Measurements from ENCODE around the gene TBCB. TPM values are rescaled to one million over a fixed set of nuclear protein-coding genes. Genes with fewer than 3 reads are reported as not detected.
A peak's percentile ranks its signal among the peaks of the same experiment; 100 is the strongest.
"Not testable (repeated sequence)": the region's sequence is repeated elsewhere in the genome, so short reads cannot be mapped to it uniquely, and the experiment has no call there.

Gene TBCB
- total RNA-seq, 2 donors from 2014 or later, result 119 to 212 TPM

GRCh38 chr19:36128392-36128736, 13.1 kb downstream of the TBCB start:
- H3K9me3 ChIP-seq, result no peaks in the 10 kb centered on the region
- peak overlapping the region; percentile 30 to 35 for H3K4me3 ChIP-seq
- 15% methylated on average over 10 of the region's 10 CpGs for WGBS
- no peaks in the 10 kb centered on the region for H3K36me3 ChIP-seq
- H3K4me1 ChIP-seq (replicated peaks), result no peaks in the 10 kb centered on the region
- H3K27me3 ChIP-seq (replicated peaks; ENCODE audit: insufficient read depth), result no peaks in the 10 kb centered on the region
- peak overlapping the region; percentile 80 to 84 for H3K27ac ChIP-seq
- intact Hi-C loops (cut with DNase I), result no loop called here
- no peak for TF ChIP-seq POLR2A (IDR thresholded peaks at IDR 0.05)
- TF ChIP-seq POLR2AphosphoS5 (IDR thresholded peaks at IDR 0.05), result no peak
- TF ChIP-seq CTCF (IDR thresholded peaks at IDR 0.05), result no peak
- no peak for DNase-seq (ENCODE audit: low spot score)

GRCh38 chr19:36131221-36131620, 16.0 kb downstream of the TBCB start:
- H3K4me3 ChIP-seq; H3K4me1 ChIP-seq (replicated peaks); H3K27ac ChIP-seq; H3K27me3 ChIP-seq (replicated peaks; ENCODE audit: insufficient read depth); DNase-seq (ENCODE audit: low spot score); intact Hi-C loops (cut with DNase I); H3K9me3 ChIP-seq; H3K36me3 ChIP-seq: not testable (repeated sequence)
- WGBS, result 71% methylated on average over 6 of the region's 6 CpGs

GRCh38 chr19:36134867-36135266, 19.6 kb downstream of the TBCB start:
- H3K36me3 ChIP-seq; H3K27ac ChIP-seq; H3K9me3 ChIP-seq; H3K4me1 ChIP-seq (replicated peaks); H3K27me3 ChIP-seq (replicated peaks; ENCODE audit: insufficient read depth); intact Hi-C loops (cut with DNase I); H3K4me3 ChIP-seq; DNase-seq (ENCODE audit: low spot score): not testable (repeated sequence)
- WGBS, result 98% methylated on average over 4 of the region's 4 CpGs

- Histone ChIP-seq H3K9me3 (no peaks in the 10 kb centered on the region), H3K4me1 (replicated peaks) (peaks cover 12% of the 10 kb centered on the region), H3K27ac (peak overlapping the region; percentile 69 to 76), H3K4me3 (no peak overlapping the region), H3K36me3 (no peaks in the 10 kb centered on the region), H3K27me3 (replicated peaks; ENCODE audit: insufficient read depth) (no peaks in the 10 kb centered on the region)
- DNase-seq (ENCODE audit: low spot score), result peak; percentile 86
- WGBS, result 52% methylated on average over 12 of the region's 12 CpGs
- TF ChIP-seq CTCF (IDR thresholded peaks at IDR 0.05), result no peak
- TF ChIP-seq POLR2A (IDR thresholded peaks at IDR 0.05), result no peak
- TF ChIP-seq POLR2AphosphoS5 (IDR thresholded peaks at IDR 0.05), result peak; percentile 79
- intact Hi-C loops (cut with DNase I), result no loop called here
Measured at GRCh38 chr19:36136964-36137686, 21.9 kb downstream of the TBCB start.

GRCh38 chr19:36139120-36139472, 23.8 kb downstream of the TBCB start:
- H3K27me3 ChIP-seq (replicated peaks; ENCODE audit: insufficient read depth), result no peaks in the 10 kb centered on the region
- H3K4me3 ChIP-seq, result peak overlapping the region; percentile 59 to 87
- intact Hi-C loops (cut with DNase I), result no loop called here
- DNase-seq (ENCODE audit: low spot score), result no peak
- H3K27ac ChIP-seq, result peak overlapping the region; percentile 92 to 96
- no peaks in the 10 kb centered on the region for H3K9me3 ChIP-seq
- H3K4me1 ChIP-seq (replicated peaks), result peaks cover 12% of the 10 kb centered on the region
- TF ChIP-seq POLR2A (IDR thresholded peaks at IDR 0.05) (no peak), POLR2AphosphoS5 (IDR thresholded peaks at IDR 0.05) (no peak), CTCF (IDR thresholded peaks at IDR 0.05) (no peak)
- 63% methylated on average over 7 of the region's 7 CpGs for WGBS
- peaks cover 3 to 6% of the 10 kb centered on the region in 2 donors for H3K36me3 ChIP-seq
